AML-193 (cell line): ENCODE results near the gene SYNPO2.
"Not testable (repeated sequence)": the region's sequence is repeated elsewhere in the genome, so short reads cannot be mapped to it uniquely, and the experiment has no call there.

Experiments used
- DNase-seq, 2 experiments: peaks; one replicate each; lab custom pipeline; 2025; lab: John Stamatoyannopoulos, UW

The SYNPO2 gene

DNA sequence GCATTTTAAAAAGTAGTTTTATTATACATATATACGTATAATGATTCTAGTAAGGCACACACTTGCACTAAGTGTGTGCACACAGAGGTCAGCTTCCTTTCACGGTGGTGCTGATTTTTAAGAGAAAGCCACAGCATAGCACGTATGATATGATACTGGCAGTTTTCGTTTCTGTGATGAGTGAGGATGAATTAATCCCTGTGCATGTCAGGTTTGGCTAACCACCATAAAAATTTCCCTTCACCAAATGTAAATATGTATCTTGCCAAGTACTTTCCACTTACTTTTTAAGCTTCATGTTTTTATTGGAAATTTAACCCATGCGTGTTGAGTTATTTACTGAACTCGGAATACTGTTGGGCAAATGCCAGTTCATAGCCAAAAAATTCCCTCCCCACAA lies 84.6 kb downstream of the SYNPO2 start:
- DNase-seq, result no peak

DNA sequence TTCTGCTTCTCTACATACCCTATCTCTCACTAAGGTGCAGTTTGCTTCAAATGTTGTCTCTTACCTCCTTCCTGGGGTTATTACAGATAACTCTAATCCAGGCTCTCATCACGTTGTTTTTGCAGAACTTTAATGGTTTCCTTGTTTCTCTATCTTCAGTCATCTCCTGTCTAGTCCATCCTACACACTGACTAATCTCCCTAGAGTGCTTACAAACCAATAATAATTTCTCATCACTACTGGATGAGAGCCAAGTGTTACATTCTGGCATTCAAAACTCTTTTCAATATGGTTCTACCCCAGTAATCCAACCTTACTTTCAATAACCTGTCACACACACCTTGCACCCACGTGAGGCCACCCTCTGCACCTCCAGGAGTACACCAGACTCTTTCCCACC lies 86.1 kb downstream of the SYNPO2 start:
- no peak for DNase-seq

DNA sequence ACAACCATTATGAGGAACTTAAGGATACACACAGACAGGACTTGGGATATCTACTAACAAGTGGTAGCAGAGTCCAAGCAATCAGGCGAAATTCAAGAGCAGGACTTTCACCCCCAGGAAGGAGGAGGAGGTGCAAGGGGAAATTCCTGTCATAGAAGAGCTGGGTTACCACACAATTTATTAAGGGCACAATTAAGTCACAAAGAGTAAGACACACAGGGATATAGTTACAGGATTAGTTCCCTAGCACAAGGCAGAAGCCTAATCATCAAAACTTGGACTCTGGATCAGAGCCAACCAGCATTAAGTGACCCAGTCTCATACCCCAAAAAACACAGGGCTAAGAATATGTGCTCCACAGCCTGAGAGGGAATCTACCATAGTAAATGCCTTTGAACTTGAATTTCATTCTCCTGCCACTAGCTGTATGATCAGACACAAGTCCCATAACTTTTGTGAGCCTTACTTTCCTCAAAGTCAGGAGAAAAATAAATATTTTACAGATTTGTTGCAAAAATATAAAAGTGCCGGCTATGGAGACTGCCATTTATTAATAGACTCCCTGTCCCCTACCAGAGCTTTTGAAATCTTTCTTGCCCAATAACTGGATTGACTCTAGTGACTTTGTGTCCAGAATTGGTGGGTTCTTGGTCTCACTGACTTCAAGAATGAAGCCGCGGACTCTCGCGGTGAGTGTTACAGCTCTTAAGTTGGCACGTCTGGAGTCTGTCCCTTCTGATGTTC lies 87.0 kb downstream of the SYNPO2 start:
- DNase-seq, result no peak

DNA sequence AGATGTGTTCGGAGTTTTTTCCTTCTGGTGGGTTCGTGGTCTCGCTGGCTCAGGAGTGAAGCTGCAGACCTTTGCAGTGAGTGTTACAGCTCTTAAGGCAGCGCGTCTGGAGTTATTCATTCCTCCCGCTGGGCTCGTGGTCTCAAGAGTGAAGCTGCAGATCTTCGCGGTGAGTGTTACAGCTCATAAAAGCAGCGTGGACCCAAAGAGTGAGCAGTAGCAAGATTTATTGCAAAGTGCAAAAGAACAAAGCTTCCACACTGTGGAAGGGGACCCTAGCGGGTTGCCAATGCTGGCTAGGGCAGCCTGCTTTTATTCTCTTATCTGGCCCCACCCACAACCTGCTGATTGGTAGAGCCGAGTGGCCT lies 87.5 kb downstream of the SYNPO2 start:
- DNase-seq, result not testable (repeated sequence)

DNA sequence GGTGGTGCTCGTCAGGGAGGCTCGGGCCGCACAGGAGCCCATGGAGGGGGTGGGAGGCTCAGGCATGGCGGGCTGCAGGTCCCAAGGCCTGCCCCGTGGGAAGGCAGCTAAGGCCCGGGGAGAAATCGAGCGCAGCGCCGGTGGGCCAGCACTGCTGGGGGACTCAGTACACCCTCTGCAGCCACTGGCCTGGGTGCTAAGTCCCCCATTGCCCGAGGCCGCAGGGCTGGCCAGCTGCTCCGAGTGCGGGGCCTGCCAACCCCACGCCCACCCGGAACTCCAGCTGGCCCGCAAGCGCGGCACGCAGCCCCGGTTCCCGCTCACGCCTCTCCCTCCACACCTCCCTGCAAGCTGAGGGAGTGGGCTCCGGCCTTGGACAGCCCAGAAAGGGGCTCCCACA lies 88.4 kb downstream of the SYNPO2 start:
- DNase-seq, result not testable (repeated sequence)

DNA sequence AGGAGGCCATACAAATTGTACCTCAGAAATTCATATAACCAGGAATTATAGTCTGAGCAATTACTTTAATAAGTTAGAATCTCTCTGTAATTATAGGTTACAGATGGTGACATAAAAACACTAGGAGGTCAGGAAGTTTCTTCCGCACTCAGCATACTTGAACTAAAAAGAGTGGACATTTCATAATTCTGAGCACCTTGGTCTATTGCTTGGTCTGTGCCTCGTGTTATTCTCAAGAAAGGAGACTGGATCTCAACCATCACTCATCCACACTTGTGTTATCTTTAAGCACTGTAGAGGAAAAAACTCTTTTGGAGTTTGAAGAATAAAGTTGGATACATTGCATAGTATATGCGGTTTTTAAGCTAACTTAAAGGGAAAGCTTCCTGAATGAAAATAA lies 91.1 kb downstream of the SYNPO2 start:
- no peak for DNase-seq

DNA sequence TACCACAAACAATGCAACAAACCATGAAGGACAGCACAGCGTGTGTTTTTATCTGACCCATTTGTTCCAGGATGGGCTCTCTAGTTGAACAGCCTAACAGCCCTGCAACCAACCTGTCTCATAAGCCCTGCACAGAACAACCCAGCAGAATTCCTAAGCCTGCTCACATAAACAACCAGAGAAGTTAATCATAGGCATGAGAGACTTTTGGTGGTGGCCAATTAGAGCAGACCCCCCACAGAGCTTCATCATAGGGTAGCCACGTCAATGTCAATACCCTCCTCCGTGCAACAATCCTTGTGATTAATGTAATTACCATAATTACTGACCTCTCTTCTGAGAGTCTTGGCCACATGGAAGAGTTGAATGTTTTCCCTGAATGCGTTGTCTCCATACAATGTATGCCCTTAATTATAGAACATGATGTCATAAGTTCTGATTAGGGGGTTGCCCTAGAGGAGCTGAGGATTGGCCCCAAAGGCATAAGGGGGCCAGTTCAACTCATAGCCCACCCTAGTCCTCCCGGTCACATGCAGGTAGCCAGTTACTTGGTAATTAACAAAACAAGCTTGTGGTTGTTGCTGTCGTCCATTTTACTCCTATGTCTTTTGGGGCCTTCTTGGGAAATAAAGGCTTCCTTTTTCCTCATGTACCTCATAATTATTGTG lies 92.7 kb downstream of the SYNPO2 start:
- DNase-seq, result no peak

DNA sequence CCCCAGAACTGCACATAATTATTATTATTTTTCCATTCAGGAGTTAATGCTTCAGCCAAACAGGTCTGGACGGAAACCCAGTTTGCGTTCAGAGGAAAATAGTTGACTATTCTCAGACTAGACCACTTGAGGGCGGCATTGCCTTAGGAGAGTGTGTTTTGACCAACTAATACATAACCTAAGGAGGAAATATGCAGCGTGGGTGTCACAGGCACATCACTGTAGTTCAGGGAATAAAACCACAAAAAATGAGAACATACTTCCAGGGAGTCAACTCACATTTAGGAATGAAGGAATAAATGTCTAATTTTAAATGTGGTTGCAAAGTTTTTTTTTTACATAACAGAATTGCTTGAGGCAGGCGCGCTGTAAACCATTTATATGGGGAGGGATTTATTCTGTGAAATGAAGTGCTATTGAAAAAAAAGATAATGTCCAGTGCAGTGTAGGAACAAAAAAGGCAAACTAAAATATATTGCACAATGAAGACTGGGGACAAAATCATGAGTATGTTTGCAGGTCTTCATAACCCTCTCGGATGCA lies 93.3 kb downstream of the SYNPO2 start:
- DNase-seq, result peak; percentile 59 to 62

DNA sequence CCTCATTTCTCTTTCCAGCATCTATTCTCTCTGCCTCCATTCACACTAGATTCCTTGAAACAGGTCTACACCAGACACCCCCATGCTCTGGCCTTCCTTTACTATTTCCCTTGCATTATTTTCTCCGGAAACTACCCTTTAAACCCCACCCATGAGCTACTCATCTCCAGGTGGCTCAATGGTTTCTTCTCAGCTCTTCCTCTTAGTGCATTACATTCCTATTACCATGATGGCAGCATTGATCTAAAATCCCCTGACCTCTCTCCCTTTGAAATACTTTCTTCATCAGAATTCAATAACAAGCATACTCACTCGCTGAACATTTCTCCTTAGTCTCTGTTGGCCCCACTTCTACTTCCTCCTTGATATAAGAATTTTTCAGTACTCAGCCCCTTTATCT lies 94.6 kb downstream of the SYNPO2 start:
- no peak for DNase-seq

DNA sequence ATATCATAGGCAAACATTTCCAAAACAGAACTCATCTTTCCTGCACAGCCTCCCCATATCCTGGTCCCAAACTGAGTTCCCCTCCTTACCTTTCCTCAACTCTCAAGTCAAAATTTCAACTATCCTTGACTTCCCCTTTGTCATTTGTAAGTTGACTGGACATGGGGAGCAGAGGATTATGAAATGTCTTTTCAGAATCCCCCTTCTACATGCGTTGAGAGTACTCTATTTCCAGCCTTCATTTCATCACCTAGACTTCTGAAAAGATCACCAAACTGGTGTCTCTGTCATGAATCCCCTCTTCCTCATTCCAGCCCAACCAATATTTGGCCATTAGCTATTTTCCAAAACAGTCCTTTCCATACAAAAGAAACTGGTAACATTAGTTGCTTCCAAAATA lies 95.2 kb downstream of the SYNPO2 start:
- DNase-seq, result no peak

DNA sequence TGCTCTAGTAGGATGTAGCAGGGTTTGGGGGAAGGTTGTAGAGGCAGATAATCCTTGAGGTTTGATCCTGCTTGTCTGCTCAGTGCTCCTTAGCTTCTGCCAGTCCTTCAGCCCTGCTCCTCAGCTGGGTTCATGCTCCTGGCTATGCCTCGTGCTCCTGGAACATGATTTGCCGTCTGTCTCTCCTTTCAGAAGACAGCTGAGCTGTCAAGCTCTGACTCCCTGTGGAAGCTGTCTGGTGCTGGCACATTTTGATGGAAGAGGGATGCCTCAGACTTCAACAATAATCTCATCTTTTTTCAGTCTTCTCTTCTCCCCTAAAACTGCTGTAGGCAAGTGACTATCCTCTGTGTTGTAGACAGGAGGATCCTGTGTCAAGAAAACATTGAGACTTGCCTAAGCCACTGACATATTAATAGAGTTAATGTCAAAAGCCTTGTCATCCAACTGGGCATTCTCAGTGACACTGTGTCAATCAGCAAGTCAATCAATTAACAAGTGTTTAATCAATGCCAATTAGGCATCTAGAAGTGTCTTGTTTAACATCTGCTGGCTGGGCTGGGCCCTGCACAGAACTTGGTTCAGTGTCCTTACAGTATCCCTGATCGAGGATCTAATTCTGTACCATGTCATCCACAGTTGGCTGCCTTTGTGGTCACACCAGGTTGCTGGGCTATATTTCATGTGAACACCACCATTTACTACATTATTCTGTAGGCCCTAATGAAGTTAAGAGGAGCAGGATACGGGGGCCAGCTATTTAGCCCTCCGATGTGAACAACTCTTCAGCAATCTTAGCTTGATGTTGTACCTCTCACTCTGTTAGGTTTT lies 96.7 kb downstream of the SYNPO2 start:
- DNase-seq, result no peak

DNA sequence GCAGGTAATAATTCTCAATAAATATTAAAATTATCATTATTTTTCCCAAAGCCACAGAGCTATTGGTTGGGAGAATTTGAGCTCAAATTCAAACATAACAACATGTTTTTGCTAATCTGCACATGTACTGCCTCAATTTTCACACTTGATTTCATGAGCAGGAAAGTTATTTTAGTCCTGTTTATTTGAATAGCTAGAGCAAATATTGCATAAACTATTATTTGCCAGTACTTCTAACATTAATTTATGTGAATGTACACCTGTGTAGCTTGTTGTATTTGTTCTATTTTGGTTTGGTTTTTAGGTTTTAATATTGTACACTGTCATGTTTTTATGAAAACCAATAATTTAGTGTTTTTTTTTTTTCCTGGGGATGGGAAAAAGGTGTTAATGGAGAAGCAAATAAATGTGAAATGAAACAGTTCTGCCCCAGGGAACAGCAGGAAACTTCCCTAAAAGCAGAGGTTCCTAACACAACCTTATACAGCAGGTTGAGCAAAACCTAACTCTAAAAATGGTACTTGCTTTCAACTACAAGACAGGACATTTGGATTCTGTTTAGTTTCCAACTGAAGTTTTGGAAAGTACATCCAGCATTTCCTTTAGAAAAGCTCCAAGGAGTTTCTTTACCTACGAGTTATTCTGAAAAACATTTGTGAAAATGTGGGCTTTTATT lies 99.4 kb downstream of the SYNPO2 start:
- no peak for DNase-seq

DNA sequence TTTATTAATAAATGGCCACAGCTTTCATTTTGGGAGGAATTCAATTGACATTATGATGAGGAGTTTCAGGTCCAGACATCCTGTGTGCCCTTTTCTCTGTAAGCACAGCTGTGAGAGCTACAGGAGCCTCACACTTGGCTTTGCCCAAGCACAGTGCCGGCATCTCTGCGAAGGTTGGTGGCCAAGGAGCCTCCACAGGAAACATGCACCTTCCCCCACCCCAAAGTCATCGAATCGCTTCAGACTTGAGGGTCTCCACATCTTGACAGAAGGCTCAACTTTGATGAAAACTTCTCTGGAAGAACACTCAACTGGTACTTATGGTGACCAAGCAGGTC lies 100.0 kb downstream of the SYNPO2 start:
- no peak for DNase-seq

DNA sequence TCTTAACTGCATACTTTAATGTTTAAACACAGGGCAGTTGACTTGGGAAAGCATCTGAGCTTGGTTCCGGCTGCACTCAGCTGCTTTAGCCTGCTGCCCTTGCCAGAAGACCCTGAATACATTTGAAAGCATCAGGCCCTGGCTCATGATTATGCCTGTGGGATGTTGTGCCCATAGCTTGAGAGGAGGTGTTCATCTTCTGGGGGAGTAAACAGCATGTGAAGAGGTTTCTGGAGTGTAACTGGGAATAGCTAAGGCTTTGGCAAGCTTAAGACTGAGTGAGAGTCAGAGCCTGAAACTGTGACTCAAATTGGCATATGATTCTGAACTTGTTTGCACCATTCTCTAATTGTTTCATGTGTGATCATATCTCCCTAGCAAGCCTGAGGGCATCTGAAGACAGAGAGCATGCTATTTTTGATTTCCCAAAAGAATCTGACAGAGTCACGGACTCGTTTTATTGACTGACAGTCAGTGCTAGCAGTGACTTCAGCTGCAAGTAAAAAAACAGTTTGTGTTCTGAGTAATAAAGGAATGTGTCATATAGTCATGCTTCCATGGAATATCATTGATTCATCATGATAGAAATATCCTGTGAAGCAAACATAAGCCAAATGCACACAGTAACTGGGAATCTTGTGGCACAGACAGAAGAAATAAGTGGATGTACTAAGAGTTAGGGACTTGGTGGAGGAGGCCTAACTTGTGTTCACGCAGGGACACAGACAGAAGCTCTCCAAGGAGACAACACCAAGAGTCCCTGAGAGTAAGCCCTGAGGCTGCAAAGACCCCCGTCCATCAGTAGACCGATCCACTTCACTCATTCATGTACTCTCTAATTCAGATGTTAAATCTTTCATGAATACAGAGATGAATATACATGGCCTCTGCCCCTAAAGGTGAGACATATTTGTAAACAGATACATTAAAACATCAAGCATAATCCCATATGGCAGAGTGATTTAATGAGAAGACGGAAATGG lies 100.7 kb downstream of the SYNPO2 start:
- no peak for DNase-seq

DNA sequence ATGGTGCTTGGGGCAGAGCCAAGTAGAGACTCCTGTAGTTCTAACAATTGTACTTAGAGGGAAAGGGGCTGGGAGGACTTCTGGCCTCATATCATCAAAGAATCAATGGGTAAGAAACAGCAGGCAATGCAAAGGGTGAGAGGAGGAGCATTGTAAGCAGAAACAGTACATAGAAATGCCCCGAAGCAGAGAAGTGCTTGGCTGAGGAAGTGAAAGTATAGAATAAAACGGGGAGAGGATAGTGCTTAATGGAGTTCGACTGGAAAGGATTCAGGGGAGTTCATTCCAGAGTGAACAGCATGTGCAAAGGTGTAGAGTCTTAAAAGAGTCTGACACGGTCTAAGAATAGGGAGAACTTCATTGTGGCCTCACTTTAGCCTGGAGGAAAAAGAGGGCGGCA lies 103.0 kb downstream of the SYNPO2 start:
- DNase-seq, result peak in 1 of 2 experiments; percentile 5

DNA sequence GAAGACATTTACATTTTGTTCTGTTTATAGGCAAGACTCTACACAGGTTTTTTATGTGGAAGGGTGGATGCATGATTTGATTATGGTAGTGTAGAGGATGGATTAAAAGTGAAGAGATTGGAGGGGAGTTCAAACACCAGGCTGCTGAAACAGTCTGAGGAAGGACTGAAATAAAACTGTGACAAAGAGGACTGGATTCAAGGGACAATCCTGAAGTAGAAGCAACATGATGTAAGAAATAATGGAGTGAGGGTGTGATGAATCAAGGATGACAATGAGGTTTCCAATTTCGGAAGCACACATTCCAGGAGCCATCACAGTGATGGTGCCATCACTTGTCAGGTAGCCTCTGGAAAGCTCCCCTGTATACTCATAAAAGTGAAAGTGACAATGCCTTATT lies 103.5 kb downstream of the SYNPO2 start:
- DNase-seq, result no peak

DNA sequence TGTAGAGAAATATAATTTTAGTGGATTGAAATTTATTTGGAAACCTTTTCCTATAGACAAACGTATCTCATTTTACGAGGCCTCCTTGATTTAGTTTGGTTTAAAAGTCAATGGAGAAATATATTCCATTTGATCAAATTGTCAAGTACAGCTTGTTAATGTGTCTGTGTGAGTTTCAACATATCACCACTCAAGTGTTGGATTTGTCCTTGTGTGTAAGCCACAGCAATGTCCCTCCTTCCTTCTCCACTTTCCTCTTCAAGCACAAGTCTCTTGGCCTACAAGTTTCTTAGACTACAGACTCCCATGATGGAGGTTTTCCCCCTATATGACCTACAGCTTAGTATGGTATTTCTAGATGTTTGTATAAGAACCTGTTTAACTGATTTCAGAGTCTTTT lies 104.7 kb downstream of the SYNPO2 start:
- no peak for DNase-seq

DNA sequence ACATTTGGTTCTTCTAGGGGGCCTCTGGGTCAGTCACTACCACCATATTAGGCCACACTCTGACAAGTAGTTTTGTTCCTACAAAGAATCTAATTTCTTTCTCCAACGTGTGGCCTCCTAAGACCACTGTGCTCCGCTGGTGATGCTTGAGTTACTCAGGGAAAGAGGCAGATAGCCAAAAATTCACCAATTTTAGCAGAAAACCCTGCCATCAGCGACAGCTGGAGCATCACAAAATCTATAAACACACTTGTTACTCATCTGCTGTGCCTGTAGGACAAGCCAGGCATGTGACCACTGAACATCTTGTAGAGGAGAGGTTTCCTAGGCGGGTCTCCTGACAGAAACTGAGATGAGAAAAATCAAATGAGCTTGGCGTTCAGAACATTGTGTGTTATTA lies 105.4 kb downstream of the SYNPO2 start:
- no peak for DNase-seq

DNA sequence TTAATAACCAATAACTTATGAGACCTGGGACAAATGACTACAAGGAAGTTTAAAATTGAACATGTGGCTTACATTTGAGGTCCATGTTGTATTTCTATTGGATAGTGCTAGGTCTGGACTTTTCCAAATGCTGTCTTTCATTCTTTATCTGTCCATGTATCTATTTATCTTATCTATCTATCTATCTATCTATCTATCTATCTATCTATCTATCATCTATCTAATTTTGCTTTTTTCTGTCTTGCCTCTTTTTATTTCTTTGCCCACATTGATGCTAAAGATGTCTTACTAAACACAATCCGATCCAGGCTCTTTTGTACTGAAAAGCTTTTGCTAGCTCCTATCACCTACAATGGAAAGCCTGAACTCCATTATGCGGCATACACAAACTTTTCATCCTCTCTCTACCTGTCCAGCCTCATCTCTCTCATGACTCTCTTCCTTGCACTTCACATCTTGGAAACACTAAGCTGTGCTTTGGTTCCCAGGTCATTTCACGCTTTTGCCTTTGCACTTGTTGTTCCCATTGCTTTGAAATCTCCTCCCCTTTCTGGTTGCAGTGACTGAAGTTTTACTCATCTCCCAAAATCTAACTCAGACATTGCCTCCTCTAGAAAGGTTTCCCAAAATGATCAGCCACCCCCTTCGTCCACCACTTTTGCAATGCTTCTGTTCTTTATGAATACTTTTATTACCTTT lies 107.2 kb downstream of the SYNPO2 start:
- DNase-seq, result no peak

DNA sequence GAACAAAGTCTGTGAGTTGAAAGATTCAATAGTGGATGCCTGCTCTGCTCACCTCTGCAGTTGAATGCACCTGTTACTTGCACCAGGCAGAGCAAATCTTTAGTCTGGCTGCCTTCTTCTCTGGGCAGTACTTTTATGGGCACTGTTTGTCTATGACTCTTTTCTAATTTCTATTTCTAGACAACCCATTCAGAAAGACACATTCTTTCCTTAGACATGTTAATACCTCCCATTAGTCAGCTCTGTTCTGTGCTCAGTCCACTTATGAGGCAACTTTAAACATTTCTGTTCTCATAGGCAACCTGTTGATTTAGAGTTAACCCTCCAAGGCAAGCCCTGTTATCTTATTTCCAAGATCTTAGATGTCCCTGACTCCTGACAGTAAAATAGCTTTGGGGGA lies 108.9 kb downstream of the SYNPO2 start:
- DNase-seq, result no peak
